ENCODE results near the gene SNAI3. TPM values are rescaled to one million over a fixed set of nuclear protein-coding genes. Genes with fewer than 3 reads are reported as not detected.

The SNAI3 gene
- total RNA-seq, 4 donors from 2014 or later, result 0.26 to 0.83 (median 0.59) TPM

GRCh38 chr16:88731699-88732098, 45.4 kb upstream of the SNAI3 start:
- Histone ChIP-seq H3K36me3 (peaks cover 61 to 86% (median 76%) of the 10 kb centered on the region in 4 donors), H3K27ac (replicated peaks in 1 of 4) (no peak overlapping the region), H3K9me3 (no peaks in the 10 kb centered on the region), H3K4me1 (no peaks in the 10 kb centered on the region), H3K27me3 (no peaks in the 10 kb centered on the region), H3K4me3 (no peak overlapping the region)
- intact Hi-C loops (cut with DNase I), result no loop called here
- no peak for TF ChIP-seq POLR2AphosphoS5 (IDR thresholded peaks at IDR 0.05)
- no peak for TF ChIP-seq CTCF (IDR thresholded peaks at IDR 0.05)
- TF ChIP-seq EP300 (IDR thresholded peaks at IDR 0.05), result no peak
- TF ChIP-seq POLR2A (IDR thresholded peaks at IDR 0.05; ENCODE audit: low read depth), result no peak
- 88% methylated on average over 4 of the region's 15 CpGs for WGBS
- DNase-seq (ENCODE audit: extremely low spot score), result no peak

- Histone ChIP-seq H3K4me3 (no peak overlapping the region), H3K27ac (replicated peaks in 1 of 4) (no peak overlapping the region), H3K4me1 (no peaks in the 10 kb centered on the region), H3K27me3 (no peaks in the 10 kb centered on the region), H3K36me3 (peaks cover 67 to 86% (median 76%) of the 10 kb centered on the region in 4 donors), H3K9me3 (no peaks in the 10 kb centered on the region)
- 74% methylated on average over 27 of the region's 34 CpGs for WGBS
- TF ChIP-seq EP300 (IDR thresholded peaks at IDR 0.05) (no peak), POLR2A (IDR thresholded peaks at IDR 0.05; ENCODE audit: low read depth) (no peak), CTCF (IDR thresholded peaks at IDR 0.05) (no peak), POLR2AphosphoS5 (IDR thresholded peaks at IDR 0.05) (no peak)
- no peak for DNase-seq (ENCODE audit: extremely low spot score)
- intact Hi-C loops (cut with DNase I), result no loop called here
These were observed 44.6 kb upstream of the SNAI3 start for GRCh38 chr16:88730632-88731607.

- TF ChIP-seq CTCF (IDR thresholded peaks at IDR 0.05), result no peak
- no peak for TF ChIP-seq POLR2AphosphoS5 (IDR thresholded peaks at IDR 0.05)
- TF ChIP-seq EP300 (IDR thresholded peaks at IDR 0.05), result no peak
- TF ChIP-seq POLR2A (IDR thresholded peaks at IDR 0.05; ENCODE audit: low read depth), result no peak
- DNase-seq (ENCODE audit: extremely low spot score), result no peak
- Histone ChIP-seq H3K4me3 (no peak overlapping the region), H3K27ac (replicated peaks in 1 of 4) (no peak overlapping the region), H3K4me1 (no peaks in the 10 kb centered on the region), H3K36me3 (peaks cover 69 to 86% (median 77%) of the 10 kb centered on the region in 4 donors), H3K27me3 (no peaks in the 10 kb centered on the region), H3K9me3 (no peaks in the 10 kb centered on the region)
- WGBS, result 72% methylated on average over 17 of the region's 20 CpGs
- intact Hi-C loops (cut with DNase I), result no loop called here
These were observed 41.6 kb upstream of the SNAI3 start for GRCh38 chr16:88727871-88728270.

GRCh38 chr16:88726981-88727380, 40.7 kb upstream of the SNAI3 start:
- 93% methylated on average over 18 of the region's 28 CpGs for WGBS
- Histone ChIP-seq H3K9me3 (no peaks in the 10 kb centered on the region), H3K27me3 (no peaks in the 10 kb centered on the region), H3K36me3 (peaks cover 73 to 86% (median 79%) of the 10 kb centered on the region in 4 donors), H3K4me1 (no peaks in the 10 kb centered on the region), H3K27ac (replicated peaks in 1 of 4) (no peak overlapping the region), H3K4me3 (no peak overlapping the region)
- DNase-seq (ENCODE audit: extremely low spot score), result no peak
- TF ChIP-seq POLR2AphosphoS5 (IDR thresholded peaks at IDR 0.05) (no peak), EP300 (IDR thresholded peaks at IDR 0.05) (no peak), CTCF (IDR thresholded peaks at IDR 0.05) (no peak), POLR2A (IDR thresholded peaks at IDR 0.05; ENCODE audit: low read depth) (no peak)
- intact Hi-C loops (cut with DNase I), result no loop called here

Measured in esophagus muscularis mucosa (tissue), 4 donors.